Retinal pigment epithelial cell (primary cell): ENCODE data around the gene TMEM106C.

Source experiments
- DNase-seq: peaks from one replicate; pipeline ENCODE4 v3.0.0-alpha.2; 2010; ENCODE audit warnings: low read depth
- H3K4me3 ChIP-seq: 2 replicates; pipeline ENCODE4 v1.5.1; 2011; ENCODE audit warnings: mild to moderate bottlenecking, low read length, control low read depth, moderate library complexity
- CTCF ChIP-seq: conservative IDR thresholded peaks from 2 replicates; pipeline ENCODE4 v1.5.1; 2011; ENCODE audit warnings: low read depth, low read length, control low read depth, inconsistent platforms

TMEM106C gene

GRCh38 chr12:47964106-47964728, 821 bp downstream of the TMEM106C start:
- H3K4me3 ChIP-seq = peak overlapping the region; percentile 83
- peak; percentile 4 for DNase-seq
- TF ChIP-seq CTCF = no peak

GRCh38 chr12:47965581-47965980, 2.2 kb downstream of the TMEM106C start:
- TF ChIP-seq CTCF = no peak
- H3K4me3 ChIP-seq = no peak overlapping the region
- no peak for DNase-seq

GRCh38 chr12:47967461-47968321, 4.3 kb downstream of the TMEM106C start:
- no peak overlapping the region for H3K4me3 ChIP-seq
- DNase-seq = no peak
- TF ChIP-seq CTCF = no peak

- no peak overlapping the region for H3K4me3 ChIP-seq
- no peak for DNase-seq
- TF ChIP-seq CTCF = no peak
These were observed 6.4 kb downstream of the TMEM106C start for GRCh38 chr12:47969845-47970244.

- TF ChIP-seq CTCF = no peak
- no peak overlapping the region for H3K4me3 ChIP-seq
- no peak for DNase-seq
These were observed 7.4 kb downstream of the TMEM106C start for GRCh38 chr12:47970843-47971242.

GRCh38 chr12:47972895-47973294, 9.5 kb downstream of the TMEM106C start:
- no peak for DNase-seq
- TF ChIP-seq CTCF = no peak
- no peak overlapping the region for H3K4me3 ChIP-seq

GRCh38 chr12:47973870-47974269, 10.5 kb downstream of the TMEM106C start:
- no peak overlapping the region for H3K4me3 ChIP-seq
- TF ChIP-seq CTCF = no peak
- no peak for DNase-seq
